GM21528 (cell line): Measurements from ENCODE around the gene POLR1G.
"Not testable (repeated sequence)": the region's sequence is repeated elsewhere in the genome, so short reads cannot be mapped to it uniquely, and the experiment has no call there.

Source experiments
- ATAC-seq: cut with Tn5 transposase; IDR thresholded peaks from one replicate; pipeline ENCODE4 v1.9.1; 2021; ENCODE audit warnings: mild to moderate bottlenecking, moderate library complexity; ENCODE audit not compliant: unreplicated experiment, low FRiP score

The POLR1G gene

DNA sequence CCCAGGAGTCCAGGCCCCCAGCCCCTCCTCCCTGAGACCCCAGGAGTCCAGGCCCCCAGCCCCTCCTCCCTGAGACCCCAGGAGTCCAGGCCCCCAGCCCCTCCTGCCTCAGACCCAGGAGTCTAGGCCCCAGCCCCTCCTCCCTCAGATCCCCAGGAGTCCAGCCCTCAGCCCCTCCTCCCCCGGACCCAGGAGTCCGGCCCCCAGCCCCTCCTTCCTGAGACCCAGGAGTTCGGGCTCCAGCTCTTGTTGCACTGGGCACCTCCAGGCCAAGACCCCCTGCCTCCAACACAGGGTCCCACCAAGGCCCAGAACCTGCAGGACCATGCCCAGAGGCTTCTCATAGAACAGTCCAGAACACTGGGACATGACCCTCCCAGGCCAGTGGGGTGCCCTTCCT is 13.5 kb downstream of the POLR1G start:
- ATAC-seq: no peak

DNA sequence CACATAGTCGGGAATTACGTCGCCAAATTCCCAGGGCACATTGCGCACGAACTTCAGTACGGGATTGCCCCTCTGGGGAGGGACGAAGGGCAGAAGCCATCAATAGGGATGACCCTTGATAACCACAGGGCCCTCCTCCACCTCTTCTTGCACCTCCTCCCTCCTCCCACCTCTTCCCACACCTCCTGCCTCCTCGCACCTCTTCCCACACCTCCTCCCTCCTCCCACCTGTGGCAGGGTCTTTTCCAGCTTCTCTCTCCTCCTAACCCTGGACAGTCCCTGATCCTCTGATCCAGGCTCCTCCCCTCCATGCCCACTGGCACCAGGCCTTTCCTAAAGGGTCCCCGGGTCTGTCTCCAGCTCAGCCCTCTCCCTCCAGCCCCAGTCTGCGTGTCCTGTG is 13.9 kb downstream of the POLR1G start:
- no peak for ATAC-seq

DNA sequence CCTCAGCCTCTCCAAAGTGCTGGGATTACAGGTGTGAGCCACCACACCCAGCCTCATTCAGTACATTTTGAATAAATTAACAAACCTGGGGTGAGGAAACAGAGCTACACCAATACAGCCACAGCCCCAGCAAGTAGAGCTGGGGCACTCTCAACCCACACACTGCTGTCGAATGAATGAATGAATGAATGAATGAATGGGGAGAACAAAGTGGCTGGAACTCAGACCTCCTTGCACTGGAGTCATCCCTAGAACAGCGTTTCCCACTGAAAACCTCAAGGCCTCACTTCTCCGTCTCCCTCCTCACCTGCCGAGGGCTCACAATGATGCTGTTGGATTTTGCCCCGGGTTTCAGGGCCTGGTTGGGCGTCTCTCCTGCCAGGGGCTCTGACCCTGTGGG is 14.4 kb downstream of the POLR1G start:
- no peak for ATAC-seq

DNA sequence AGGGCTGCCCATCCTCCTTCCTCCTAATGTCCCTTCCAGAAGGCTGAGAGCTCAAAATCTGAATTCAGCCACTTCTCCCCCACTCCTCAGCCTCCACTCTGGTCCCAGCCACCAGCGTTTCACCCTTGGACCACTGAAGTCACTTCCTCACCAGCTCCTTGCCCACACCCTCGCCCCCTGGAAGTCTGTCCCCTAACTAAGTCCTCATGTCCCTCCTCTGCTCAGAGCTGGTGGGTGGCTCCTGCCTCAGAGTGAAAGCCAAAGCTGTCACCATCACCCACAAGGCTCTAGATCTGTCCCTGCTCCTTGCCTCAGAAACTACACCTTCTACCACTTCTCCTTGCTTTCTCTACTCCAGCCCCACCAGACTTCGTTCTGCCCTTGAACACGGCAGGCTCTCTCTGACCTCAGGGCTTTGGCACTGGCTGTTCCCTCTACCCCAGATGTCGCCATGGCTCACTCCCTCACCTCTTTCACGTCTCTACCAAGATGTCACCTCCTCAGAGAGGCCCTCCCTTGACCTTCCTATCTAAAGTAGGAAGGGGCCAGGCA is 15.6 kb downstream of the POLR1G start:
- no peak for ATAC-seq

DNA sequence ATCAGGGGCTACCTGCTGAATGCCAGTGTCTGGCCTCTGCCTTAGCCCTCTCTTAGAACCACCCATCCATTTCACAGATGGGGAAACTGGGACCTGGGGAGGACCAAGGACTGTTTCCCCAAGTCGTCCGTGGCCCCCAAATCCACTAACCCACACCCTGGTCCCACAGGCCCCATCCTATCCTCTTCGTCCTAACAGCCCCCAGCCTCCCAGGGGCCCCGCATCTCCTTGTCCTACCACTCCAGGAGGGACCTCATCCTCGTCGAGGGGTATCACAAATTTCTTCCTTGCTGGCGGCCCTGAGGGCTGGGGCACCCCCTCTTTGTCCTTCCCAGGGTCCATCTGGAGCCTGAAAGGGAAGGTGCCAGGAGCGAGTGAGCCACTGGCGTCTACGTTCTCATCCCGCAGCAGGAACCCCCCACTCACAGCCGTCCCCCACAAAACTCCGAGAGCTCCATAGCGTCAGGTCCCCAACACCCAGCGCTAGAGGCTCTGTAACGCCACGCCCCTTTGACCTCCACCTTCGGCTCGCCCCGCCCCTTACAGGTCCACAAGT is 16.7 kb downstream of the POLR1G start:
- ATAC-seq: no peak

DNA sequence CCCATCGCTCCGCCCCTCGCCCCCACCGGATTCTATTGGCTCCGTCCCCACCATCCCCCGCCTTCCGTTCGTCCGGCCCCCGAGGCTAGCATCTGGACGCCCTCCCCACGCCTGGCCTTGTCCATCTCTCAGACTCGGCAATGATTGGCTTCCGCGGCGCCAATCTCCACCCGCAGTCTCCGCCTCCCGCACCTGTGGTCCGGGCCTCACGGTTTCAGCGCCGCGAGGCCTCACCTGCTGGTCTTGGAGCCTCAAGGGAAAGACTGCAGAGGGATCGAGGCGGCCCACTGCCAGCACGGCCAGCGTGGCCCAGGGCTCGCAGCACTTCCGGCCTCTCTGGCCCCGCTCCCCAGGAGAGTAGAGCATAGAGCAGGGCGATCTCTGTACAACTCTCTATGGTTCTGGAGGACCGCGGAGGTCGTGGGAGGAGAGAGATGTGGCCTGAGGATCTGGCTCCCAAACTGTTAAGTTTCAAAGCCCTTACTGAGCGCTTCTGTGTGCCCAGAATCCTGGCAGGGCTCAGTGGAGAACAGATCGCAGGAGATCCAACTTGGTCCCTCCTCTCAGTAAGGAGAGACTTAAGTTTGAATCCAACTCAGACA is 17.2 kb downstream of the POLR1G start, which contains the start of gene ERCC1:
Gene ERCC1 (minus strand): TSS at position 329 of the 602 bp plus-strand sequence. CDS start 543 bp downstream, outside the sequence.
- peak; percentile 64 for ATAC-seq

DNA sequence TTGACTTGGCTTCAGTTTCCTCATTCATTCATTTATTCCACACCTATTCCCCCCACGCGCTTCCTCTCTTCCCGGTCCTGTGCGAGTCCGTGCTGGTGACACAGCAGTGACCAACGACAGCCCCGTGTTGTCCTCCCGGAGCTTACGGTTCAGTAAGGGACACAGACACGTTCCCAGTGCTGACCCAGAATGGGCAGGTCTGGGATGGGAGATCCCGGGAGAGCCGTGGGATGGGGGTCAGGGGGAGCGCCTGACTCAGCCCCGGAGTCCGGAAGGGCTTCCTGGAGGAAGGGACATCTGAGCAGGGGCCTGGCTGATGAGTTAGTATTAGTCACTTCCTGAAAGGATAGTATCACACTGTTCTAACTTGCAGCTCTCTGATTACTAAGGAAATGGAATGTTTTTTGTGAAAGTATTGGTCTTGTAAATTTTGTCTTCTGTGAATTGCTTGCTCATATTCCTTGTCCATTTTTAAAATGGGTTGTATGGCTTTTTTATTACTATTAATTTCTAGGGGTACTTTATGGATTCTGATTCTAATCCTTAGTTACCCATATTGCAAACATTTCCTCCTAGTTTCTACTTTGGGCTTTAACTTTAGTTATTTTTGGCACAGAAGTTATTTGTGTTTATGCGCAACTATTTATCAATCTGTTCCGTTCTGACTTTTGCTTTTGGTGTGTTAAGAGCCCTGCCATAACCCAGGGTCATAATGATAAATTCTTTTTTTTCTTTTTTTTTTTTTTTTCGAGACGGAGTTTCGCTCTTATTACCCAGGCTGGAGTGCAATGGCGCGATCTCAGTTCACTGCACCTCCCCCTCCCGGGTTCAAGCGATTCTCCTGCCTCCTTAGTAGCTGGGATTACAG is 18.0 kb downstream of the POLR1G start:
- peak; percentile 3 for ATAC-seq

DNA sequence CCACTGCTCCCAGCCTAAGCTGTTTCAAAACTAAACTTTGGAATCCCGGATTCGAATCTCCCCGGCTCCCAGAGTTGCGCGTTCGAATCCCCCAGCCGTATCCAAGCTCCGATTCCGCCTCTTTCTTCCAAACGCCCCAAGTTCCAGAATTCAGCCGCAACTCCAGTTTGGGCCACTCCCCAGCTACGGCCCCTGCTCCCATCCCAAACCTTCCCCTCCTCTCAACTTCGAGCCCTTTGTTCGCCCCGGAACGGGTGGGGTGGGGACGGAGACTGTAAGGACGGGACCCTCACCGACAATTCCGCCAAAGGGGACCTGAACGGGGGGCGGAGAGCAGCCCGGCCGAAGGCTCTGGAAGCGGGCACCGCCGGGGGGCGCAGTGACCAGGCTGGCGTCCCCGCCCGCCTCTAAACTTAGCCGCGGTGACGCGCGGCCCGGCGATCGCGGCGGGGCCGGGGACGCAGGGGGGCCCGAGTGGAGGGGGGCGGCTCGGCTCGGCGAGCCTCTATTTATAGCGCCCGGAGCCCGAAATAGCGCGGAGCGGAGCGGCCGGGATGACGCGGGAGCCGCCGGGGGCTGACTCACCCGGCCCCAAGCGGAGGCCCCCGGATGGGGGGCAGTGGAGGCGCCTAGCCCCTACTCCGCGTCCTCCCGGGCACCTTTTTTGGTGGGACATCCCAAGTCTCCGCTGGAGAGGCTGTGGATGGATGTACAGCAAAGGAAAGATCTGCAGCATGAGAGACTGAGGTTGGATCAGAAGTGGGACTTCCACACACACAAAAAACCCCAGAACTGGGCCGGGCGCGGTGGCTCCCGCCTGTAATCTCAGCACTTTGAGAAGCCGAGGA is 22.2 kb downstream of the POLR1G start:
- no peak for ATAC-seq

DNA sequence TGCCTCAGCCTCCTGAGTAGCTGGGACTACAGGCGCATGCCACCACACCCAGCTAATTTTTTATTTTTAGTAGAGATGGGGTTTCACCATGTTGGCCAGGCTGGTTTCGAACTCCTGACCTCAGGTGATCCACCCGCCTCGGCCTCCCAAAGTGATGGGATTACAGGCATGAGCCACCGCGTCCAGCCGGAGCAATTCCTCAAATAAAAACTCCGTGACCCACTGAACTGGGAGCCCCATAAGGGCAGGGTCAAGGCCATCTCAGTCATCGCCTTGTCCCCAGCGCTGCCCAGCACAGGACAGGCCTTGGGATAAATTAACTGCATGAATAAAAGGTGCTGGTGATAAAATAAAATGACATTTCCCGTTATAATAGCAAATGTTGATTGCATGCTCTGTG is 23.5 kb downstream of the POLR1G start:
- not testable (repeated sequence) for ATAC-seq

DNA sequence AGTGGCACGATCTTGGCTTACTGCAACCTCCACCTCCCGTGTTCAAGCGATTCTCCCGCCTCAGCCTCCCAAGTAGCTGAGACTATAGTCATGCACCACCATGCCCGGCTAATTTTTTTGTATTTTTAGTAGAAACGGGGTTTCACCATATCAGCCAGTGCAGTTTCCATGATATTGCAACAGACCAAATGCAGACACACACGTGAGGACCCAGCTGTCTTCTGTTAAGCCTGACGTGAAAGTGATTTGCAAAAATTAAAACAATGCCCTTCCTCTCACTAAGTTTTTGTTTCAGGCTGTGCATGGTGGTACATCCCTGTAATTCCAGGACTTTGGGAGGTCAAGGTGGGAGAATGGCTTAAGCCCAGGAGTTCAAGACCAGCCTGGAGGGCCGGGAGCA is 24.6 kb downstream of the POLR1G start:
- ATAC-seq: not testable (repeated sequence)

DNA sequence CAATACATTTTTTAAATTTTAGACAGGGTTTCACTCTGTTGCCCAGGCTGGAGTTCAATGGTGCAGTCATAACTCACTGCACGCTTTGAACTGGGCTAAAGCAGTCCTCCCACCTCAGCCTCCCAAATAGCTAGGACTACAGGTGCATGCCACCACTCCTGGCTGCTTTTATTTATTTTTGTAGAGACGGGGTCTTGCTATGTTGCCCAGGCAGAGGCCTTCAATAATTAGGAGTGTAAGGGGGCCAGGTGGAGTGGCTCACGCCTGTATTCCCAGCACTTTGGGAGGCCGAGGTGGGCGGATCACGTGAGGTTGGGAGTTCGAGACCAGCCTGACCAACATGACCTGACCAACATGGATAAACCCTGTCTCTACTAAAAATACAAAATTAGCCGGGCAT is 26.1 kb downstream of the POLR1G start:
- ATAC-seq: not testable (repeated sequence)

DNA sequence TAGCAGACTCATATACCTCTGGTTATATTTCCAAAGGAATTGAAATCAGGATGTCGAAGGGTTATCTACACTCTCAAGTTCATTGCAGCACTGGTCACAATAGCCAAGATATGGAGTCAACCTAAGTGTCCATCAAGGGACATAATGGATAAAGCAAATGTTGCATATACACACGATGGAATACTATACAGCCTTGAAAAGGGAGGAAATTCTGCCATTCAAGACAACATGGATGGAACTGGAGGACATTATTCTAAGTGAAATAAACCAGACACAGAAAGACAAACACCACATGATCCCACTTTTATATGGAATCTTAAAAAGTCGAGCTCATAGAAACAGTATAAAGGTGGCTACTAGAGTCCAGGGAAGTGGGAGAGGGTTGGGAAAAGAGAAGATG is 30.9 kb downstream of the POLR1G start:
- no peak for ATAC-seq

DNA sequence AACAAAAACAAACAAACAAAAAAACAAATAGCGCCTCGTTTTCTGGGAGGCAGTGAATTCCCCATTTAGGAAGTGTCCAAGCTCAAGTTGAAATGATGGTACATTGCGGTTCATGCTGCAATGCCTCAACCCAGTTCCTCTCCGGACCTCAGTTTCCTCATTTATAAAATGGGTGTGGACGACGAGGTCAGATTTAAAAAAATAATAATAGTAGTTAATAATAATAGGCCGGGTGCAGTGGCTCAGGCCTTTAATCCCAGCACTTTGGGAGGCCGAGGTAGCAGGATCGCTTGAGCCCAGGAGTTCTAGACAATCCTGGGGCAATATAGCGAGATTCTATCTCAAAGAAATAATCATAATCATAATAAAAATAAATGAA is 32.7 kb downstream of the POLR1G start:
- ATAC-seq: no peak

DNA sequence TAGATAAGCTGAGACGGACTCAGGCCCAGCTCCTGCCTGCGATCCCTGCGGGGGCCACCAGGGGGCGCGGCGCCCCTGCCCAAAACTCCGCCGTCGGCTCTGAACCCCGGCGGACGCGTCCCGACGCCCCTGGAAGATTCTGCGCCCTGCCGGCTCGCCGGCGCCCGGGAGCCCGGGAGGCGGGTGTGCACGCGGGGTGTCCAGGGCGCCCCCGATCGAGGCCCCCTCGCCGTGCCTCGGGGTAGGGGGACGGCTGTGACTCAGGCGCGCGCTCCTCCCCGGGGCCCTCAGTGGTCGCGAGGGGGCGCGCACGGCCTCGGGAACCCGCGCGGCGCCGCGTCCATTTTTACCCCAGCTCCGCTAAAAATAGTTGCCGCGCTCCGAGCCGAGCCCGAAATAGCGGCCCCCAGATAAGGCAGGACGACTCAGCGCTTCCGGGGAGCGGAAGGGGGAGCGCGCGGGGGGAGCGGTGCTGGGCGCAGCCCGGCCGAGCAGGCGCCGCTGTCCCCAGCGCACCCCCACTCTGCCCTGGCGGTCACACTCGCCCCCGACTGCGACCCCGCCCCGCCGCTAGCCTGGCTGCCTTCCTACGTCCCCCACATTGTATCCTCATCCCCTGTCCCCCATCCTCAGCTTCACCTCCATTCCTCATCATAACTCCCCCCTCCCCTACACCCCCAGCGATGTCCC is 33.3 kb downstream of the POLR1G start:
- peak; percentile 57 for ATAC-seq

DNA sequence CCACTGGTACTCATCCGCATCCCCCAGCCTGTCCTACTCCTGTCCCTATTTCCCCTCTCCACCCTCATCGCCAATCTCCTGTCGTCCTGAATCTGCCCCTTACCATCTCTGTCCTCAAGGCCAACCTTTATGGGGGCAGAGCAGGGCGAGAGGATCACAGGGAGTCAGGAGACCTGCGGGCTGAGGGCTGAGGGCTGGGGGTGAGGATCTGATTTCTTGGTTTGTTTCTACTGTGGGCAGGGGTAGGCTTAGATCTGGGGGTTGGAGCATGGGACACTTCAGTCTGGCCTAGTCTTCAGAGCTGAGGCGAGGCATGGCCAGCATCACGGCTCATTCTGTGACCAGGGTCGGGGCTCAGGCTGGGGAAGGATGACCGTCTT is 33.8 kb downstream of the POLR1G start:
- no peak for ATAC-seq

DNA sequence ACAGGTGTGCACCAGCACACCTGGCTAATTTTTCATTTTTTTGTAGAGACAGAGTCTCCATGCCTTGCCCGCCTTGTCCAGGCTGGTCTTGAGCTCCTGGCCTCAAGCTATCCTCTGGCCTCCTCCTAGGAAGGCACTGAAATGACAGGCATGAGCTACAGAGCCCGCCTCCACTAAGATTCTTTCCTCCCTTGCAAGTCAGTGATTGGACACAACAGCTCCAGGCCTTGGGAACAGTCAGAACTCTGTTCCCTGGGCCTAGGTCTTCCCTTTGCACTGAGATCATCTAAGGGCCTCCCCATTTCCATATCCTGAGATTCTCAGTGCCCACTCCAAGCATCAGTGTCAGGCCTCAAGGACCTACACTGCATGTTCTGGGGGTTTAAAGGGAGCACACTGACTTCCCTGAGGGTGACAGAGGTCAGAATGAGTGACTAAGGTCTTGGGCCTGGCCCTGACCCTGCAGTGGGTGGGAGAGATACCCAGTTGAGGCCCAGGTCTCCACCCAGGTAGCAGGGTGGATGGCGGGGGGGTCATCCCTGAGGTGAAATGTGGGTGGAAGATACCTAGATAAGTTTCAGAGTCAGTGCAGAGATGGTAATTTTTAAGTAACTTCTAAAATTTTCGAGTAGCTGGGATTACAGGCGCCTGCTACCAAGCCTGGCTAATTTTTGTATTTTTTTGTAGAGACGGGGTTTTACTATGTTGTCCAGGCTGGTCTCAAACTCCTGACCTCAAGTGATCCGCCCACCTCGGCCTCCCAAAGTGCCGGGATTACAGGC is 34.6 kb downstream of the POLR1G start:
- ATAC-seq: no peak

DNA sequence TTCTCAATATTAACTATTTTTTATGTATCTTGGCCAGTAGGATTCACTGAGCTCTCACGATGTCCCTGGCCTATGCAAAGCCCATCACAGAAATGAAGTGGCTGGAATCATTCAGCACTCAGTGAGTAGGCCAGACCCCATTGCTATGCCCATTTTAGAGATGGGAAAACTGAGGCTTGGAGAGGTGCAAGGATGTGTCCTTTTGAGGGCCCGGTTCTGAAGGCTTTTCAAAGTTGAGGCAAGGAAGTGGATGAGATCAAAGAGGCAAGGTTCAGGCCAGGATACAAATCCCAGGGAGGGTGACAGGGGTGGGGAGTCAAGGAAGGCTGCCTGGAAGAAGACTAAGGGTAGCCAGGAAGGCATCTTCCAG is 35.9 kb downstream of the POLR1G start:
- ATAC-seq: no peak

DNA sequence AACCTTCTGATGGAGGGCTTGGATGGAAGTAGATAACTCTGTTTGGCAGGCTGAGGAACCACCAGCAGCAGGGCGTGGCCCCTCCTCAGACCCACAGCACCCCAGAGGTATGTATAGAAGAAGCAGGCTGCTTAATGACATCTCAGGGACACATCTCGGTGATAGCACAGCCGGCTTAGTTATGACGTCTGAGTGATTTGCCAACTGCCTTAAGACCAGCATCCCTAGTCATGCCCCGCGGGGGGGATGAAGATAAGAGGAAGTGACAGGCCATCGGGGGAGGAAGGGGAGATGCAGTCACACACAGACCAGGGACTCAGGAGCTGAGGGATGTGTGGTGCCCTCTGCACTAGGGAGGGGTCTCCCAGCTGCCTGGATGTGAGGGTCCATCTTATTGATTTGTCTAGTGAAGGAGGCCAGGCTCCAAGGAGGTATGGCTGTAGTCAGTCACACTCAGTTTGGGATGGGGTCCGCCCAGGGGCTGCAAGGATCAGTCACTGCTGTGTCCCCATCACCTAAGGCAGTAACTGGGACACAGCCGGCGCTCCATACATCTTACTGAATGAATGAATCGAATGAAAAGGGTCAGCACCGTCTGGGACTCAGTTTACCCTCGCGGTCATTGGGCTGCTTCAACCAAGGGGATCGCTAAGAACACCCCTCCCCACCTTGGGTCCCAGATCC is 36.5 kb downstream of the POLR1G start:
- ATAC-seq: no peak
